CD14-positive monocyte (primary cell): ENCODE measurements around the gene CAMTA1. TPM values are rescaled to one million over a fixed set of nuclear protein-coding genes. Genes with fewer than 3 reads are reported as not detected.

Experiments
- DNase-seq, 3 donors: peaks; one replicate each; pipeline ENCODE4 v3.0.0-alpha.2; 2011 to 2022
- H2AFZ ChIP-seq: 2 replicates; pipeline ENCODE4 v1.6.0; 2012; ENCODE audit warnings: mild to moderate bottlenecking, low read depth, low read length, inconsistent platforms; ENCODE audit not compliant: insufficient read depth, poor library complexity, severe bottlenecking
- H3K27ac ChIP-seq, 2 donors: 1 replicate in 1 of 2; 2 replicates in 1 of 2; pipeline ENCODE4 v1.5.1; 2012 to 2013; ENCODE audit warnings: low read length in 2 of 2, control low read depth in 1 of 2, inconsistent platforms in 1 of 2, low read depth in 1 of 2, mild to moderate bottlenecking in 1 of 2
- H3K27me3 ChIP-seq, 2 donors: one replicate each; pipeline versions ENCODE4 v1.6.0 to v1.6.1; 2011 to 2013; ENCODE audit warnings: low read length in 2 of 2; ENCODE audit not compliant: control insufficient read depth in 2 of 2, insufficient read depth in 2 of 2
- H3K36me3 ChIP-seq, 2 donors: replicated peaks in 1 of 2; 1 replicate in 1 of 2; 2 replicates in 1 of 2; pipeline versions ENCODE4 v1.5.1 to v1.6.1; 2012 to 2013; ENCODE audit warnings: low read length in 2 of 2, control low read depth in 1 of 2, inconsistent platforms in 1 of 2, mild to moderate bottlenecking in 1 of 2; ENCODE audit not compliant: insufficient read depth in 2 of 2, control insufficient read depth in 1 of 2
- H3K4me1 ChIP-seq, 2 donors: 1 replicate in 1 of 2; 2 replicates in 1 of 2; pipeline versions ENCODE4 v1.5.1 to v1.6.1; 2012 to 2013; ENCODE audit warnings: low read length in 2 of 2, control low read depth in 1 of 2, inconsistent platforms in 1 of 2, mild to moderate bottlenecking in 1 of 2, moderate library complexity in 1 of 2; ENCODE audit not compliant: insufficient read depth in 2 of 2, control insufficient read depth in 1 of 2
- H3K4me2 ChIP-seq: replicated peaks from 2 replicates; pipeline ENCODE3; 2012; ENCODE audit warnings: low read length, moderate library complexity, mild to moderate bottlenecking; ENCODE audit not compliant: poor library complexity, severe bottlenecking; ENCODE audit errors: extremely low read depth
- H3K4me3 ChIP-seq, 3 experiments: fragments of 200-600 bp in 1 of 3; sonication (generic) in 1 of 3; replicated peaks in 1 of 3; 1 replicate in 2 of 3; 2 replicates in 1 of 3; pipeline ENCODE4 v1.5.1; 2011 to 2013; ENCODE audit warnings: low read length in 3 of 3, mild to moderate bottlenecking in 3 of 3, control low read depth in 2 of 3, low read depth in 2 of 3, inconsistent platforms in 1 of 3, moderate library complexity in 1 of 3
- H3K79me2 ChIP-seq: 2 replicates; pipeline ENCODE4 v1.6.0; 2012; ENCODE audit warnings: mild to moderate bottlenecking, control low read depth, inconsistent platforms, low read length, moderate library complexity; ENCODE audit not compliant: insufficient read depth
- H3K9ac ChIP-seq: 2 replicates; pipeline ENCODE4 v1.6.0; 2017; ENCODE audit warnings: low read length, mild to moderate bottlenecking; ENCODE audit not compliant: insufficient read depth, poor library complexity, severe bottlenecking
- H3K9me3 ChIP-seq, 2 donors: replicated peaks in 1 of 2; 1 replicate in 1 of 2; 2 replicates in 1 of 2; pipeline versions ENCODE4 v1.5.1 to v1.6.1; 2012 to 2013; ENCODE audit warnings: low read length in 2 of 2, control low read depth in 1 of 2; ENCODE audit not compliant: control insufficient read depth in 1 of 2, insufficient read depth in 1 of 2
- H4K20me1 ChIP-seq: 2 replicates; pipeline ENCODE4 v1.6.0; 2012; ENCODE audit warnings: mild to moderate bottlenecking, low read length, control low read depth, moderate library complexity; ENCODE audit not compliant: insufficient read depth
- H3K27ac Mint-ChIP-seq, 7 donors: one replicate each; pipeline ENCODE4 v1.8.0; 2020; ENCODE audit warnings: mild to moderate bottlenecking in 7 of 7, mixed read lengths in 7 of 7, moderate library complexity in 6 of 7, inconsistent platforms in 2 of 7
- H3K27me3 Mint-ChIP-seq, 3 donors: one replicate each; pipeline ENCODE4 v1.8.0; 2021 to 2022; ENCODE audit warnings: low read depth in 3 of 3, mild to moderate bottlenecking in 3 of 3, mixed read lengths in 3 of 3, moderate library complexity in 3 of 3, inconsistent platforms in 1 of 3
- H3K36me3 Mint-ChIP-seq, 2 donors: one replicate each; pipeline ENCODE4 v1.8.0; 2020; ENCODE audit warnings: mixed read lengths in 2 of 2, inconsistent platforms in 1 of 2, mild to moderate bottlenecking in 1 of 2
- H3K4me1 Mint-ChIP-seq: one replicate; pipeline ENCODE4 v1.8.0; 2020; ENCODE audit warnings: mild to moderate bottlenecking, mixed read lengths
- H3K4me3 Mint-ChIP-seq, 2 donors: one replicate each; pipeline ENCODE4 v1.8.0; 2020; ENCODE audit warnings: mild to moderate bottlenecking in 2 of 2, mixed read lengths in 2 of 2, moderate library complexity in 1 of 2
- H3K9me3 Mint-ChIP-seq, 7 donors: one replicate each; pipeline ENCODE4 v1.8.0; 2020 to 2022; ENCODE audit warnings: mixed read lengths in 7 of 7, mild to moderate bottlenecking in 6 of 7, moderate library complexity in 6 of 7, inconsistent platforms in 2 of 7
- CTCF ChIP-seq: fragments of 200-600 bp; IDR thresholded peaks from one replicate; pipeline ENCODE4 v1.8.0; 2022; ENCODE audit warnings: antibody characterized with exemption, mild to moderate bottlenecking
- WGBS: methylation state at CpG from one replicate; pipeline ENCODE4 v1.1.5; 2013; ENCODE audit warnings: missing lambda C conversion rate; ENCODE audit not compliant: insufficient coverage; 5-methylcytosine and 5-hydroxymethylcytosine counted together
- intact Hi-C, 2 donors: fragments of 100-400 bp; cut with micrococcal nuclease; formaldehyde crosslinking; loops; one replicate each; pipeline versions ENCODE4 v1.15.0 to v1.15.1; 2023
- polyA plus RNA-seq, 3 donors: library from polyadenylated mRNA; depleted of rRNA in 1 of 3; unstranded in 2 of 3; stranded (reverse) in 1 of 3; fragments of 300-500 nt in 2 of 3; fragments of >200 nt in 1 of 3; fragmentation: Illumina TruSeq in 2 of 3; gene quantifications; 1 replicate in 2 of 3; 2 replicates in 1 of 3; pipeline ENCODE4 v1.2.3, GENCODE V29; 2012 to 2021

CAMTA1 gene
- polyA plus RNA-seq, 3 donors: 52.0 to 89.6 (median 78.3) TPM

- Histone ChIP-seq H3K9ac (no peak overlapping the region), H3K4me3 (no peak overlapping the region), H3K79me2 (no peaks in the 10 kb centered on the region), H3K4me1 (no peaks in the 10 kb centered on the region), H3K36me3 (no peaks in the 10 kb centered on the region), H2AFZ (no peak overlapping the region), H3K9me3 (no peaks in the 10 kb centered on the region), H3K27ac (no peak overlapping the region), H4K20me1 (no peaks in the 10 kb centered on the region), H3K4me2 (no peak overlapping the region), H3K27me3 (no peaks in the 10 kb centered on the region)
- Mint-ChIP-seq H3K4me3 (no peak overlapping the region), H3K27me3 (peaks cover 3 to 9% (median 5%) of the 10 kb centered on the region in 3 donors), H3K36me3 (no peaks in the 10 kb centered on the region), H3K9me3 (peaks cover 0 to 7% (median 3%) of the 10 kb centered on the region in 7 donors), H3K27ac (no peak overlapping the region), H3K4me1 (no peaks in the 10 kb centered on the region)
- WGBS: 16% methylated on average over 4 of the region's 4 CpGs
- TF ChIP-seq CTCF: no peak
- intact Hi-C loops: loop anchor here in 1 of 2 donors (10.0 kb wide), 1 partner anchor 598 kb away; no protein-coding TSS in a partner anchor
- no peak for DNase-seq
Measured at GRCh38 chr1:7046314-7046713, 261.1 kb downstream of the CAMTA1 start.

- no CpG with 5 or more reads among the region's 1 CpG for WGBS
- intact Hi-C loops: loop anchor here in 1 of 2 donors (10.0 kb wide), 1 partner anchor 598 kb away; no protein-coding TSS in a partner anchor
Measured at GRCh38 chr1:7046891-7047290, 261.6 kb downstream of the CAMTA1 start.

More at GRCh38 chr1:7046891-7047290, 261.6 kb downstream of the CAMTA1 start:
- no peaks in the 10 kb centered on the region for H3K4me1 ChIP-seq
- H3K27ac Mint-ChIP-seq: no peak overlapping the region
- no peak overlapping the region for H2AFZ ChIP-seq
- H3K79me2 ChIP-seq: no peaks in the 10 kb centered on the region
- H3K27me3 ChIP-seq: no peaks in the 10 kb centered on the region
- no peak for TF ChIP-seq CTCF
- H3K9me3 ChIP-seq: no peaks in the 10 kb centered on the region
- DNase-seq: no peak
- H3K4me1 Mint-ChIP-seq: no peaks in the 10 kb centered on the region
- no peak overlapping the region for H3K9ac ChIP-seq
- no peaks in the 10 kb centered on the region for H3K36me3 Mint-ChIP-seq
- H4K20me1 ChIP-seq: no peaks in the 10 kb centered on the region
- no peak overlapping the region for H3K4me3 ChIP-seq
- H3K9me3 Mint-ChIP-seq: peaks cover 0 to 7% (median 3%) of the 10 kb centered on the region in 7 donors
- no peaks in the 10 kb centered on the region for H3K36me3 ChIP-seq
- no peak overlapping the region for H3K4me3 Mint-ChIP-seq
- H3K27me3 Mint-ChIP-seq: peaks cover 3 to 9% (median 5%) of the 10 kb centered on the region in 3 donors
- H3K4me2 ChIP-seq: no peak overlapping the region
- H3K27ac ChIP-seq: no peak overlapping the region
